Fibroblast of lung (primary cell): ENCODE data around the gene CREB5. TPM values are rescaled to one million over a fixed set of nuclear protein-coding genes. Genes with fewer than 3 reads are reported as not detected.

Source experiments
- DNase-seq, 2 donors: peaks; one replicate each; pipeline versions ENCODE4 v3.0.0 to v3.0.0-alpha.2; 2010; ENCODE audit warnings: low read depth in 2 of 2
- H2AFZ ChIP-seq: 2 replicates; pipeline ENCODE4 v1.5.1; 2012; ENCODE audit warnings: low read length, control low read depth, inconsistent platforms
- H3K27ac ChIP-seq: 2 replicates; pipeline ENCODE4 v1.5.1; 2011; ENCODE audit warnings: low read length, control low read depth; ENCODE audit not compliant: insufficient read depth
- H3K27me3 ChIP-seq: 2 replicates; pipeline ENCODE4 v1.5.1; 2011; ENCODE audit warnings: mild to moderate bottlenecking, low read length; ENCODE audit not compliant: control insufficient read depth, insufficient read depth
- H3K36me3 ChIP-seq: 2 replicates; pipeline ENCODE4 v1.5.1; 2011; ENCODE audit warnings: low read length; ENCODE audit not compliant: control insufficient read depth, insufficient read depth
- H3K4me1 ChIP-seq: 2 replicates; pipeline ENCODE4 v1.5.1; 2011; ENCODE audit warnings: low read length; ENCODE audit not compliant: control insufficient read depth, insufficient read depth; ENCODE audit errors: extremely low read depth
- H3K4me2 ChIP-seq: 2 replicates; pipeline ENCODE4 v1.5.1; 2011; ENCODE audit warnings: low read length, control low read depth; ENCODE audit not compliant: insufficient read depth; ENCODE audit errors: extremely low read depth
- H3K4me3 ChIP-seq, 4 experiments: fragments of 200-600 bp in 1 of 4; sonication (generic) in 1 of 4; replicated peaks in 1 of 4; 2 replicates each; pipeline ENCODE4 v1.5.1; 2011 to 2016; ENCODE audit warnings: low read length in 4 of 4, low read depth in 3 of 4, mild to moderate bottlenecking in 3 of 4, control low read depth in 2 of 4, inconsistent platforms in 1 of 4, mixed read lengths in 1 of 4; ENCODE audit not compliant: insufficient read depth in 1 of 4; ENCODE audit errors: control extremely low read depth in 1 of 4
- H3K79me2 ChIP-seq: 2 replicates; pipeline ENCODE4 v1.5.1; 2012; ENCODE audit warnings: mild to moderate bottlenecking, low read length, inconsistent platforms; ENCODE audit not compliant: control insufficient read depth, insufficient read depth
- H3K9ac ChIP-seq: 2 replicates; pipeline ENCODE4 v1.5.1; 2011; ENCODE audit warnings: mild to moderate bottlenecking, low read length, control low read depth; ENCODE audit not compliant: insufficient read depth
- H3K9me3 ChIP-seq: 2 replicates; pipeline ENCODE4 v1.5.1; 2012; ENCODE audit warnings: low read depth, low read length; ENCODE audit not compliant: control insufficient read depth, insufficient read depth
- H4K20me1 ChIP-seq: 2 replicates; pipeline ENCODE4 v1.5.1; 2011; ENCODE audit warnings: low read length; ENCODE audit not compliant: control insufficient read depth, insufficient read depth; ENCODE audit errors: extremely low read depth
- EZH2 ChIP-seq: IDR thresholded peaks from 2 replicates; pipeline ENCODE4 v1.5.1; 2012; ENCODE audit warnings: low read length, control low read depth, mild to moderate bottlenecking; ENCODE audit errors: missing control alignments
- polyA plus RNA-seq, 2 donors: library from polyadenylated mRNA; depleted of rRNA in 1 of 2; stranded (reverse) in 1 of 2; unstranded in 1 of 2; fragments of >200 nt; gene quantifications; 2 replicates each; pipeline ENCODE4 v1.2.1, GENCODE V29; 2011 to 2012; ENCODE audit warnings: missing spikeins in 1 of 2
- total RNA-seq: library from RNA; depleted of rRNA; stranded (reverse); fragments of >200 nt; gene quantifications from 2 replicates; pipeline ENCODE4 v1.2.1, GENCODE V29; 2014
- TF ChIP-seq, protein P1 (sequence below), 2 donors: IDR thresholded peaks in 1 of 2; conservative IDR thresholded peaks in 1 of 2; 1 replicate in 1 of 2; 2 replicates in 1 of 2; pipeline ENCODE4 v1.5.1; 2011 to 2012; ENCODE audit warnings: low read length in 2 of 2, control low read depth in 1 of 2, inconsistent platforms in 1 of 2, low read depth in 1 of 2, mild to moderate bottlenecking in 1 of 2

The CREB5 gene
- total and polyA plus RNA-seq, 2 donors (not counting 1 experiment from before 2014, with no cell fraction given), result 8.2 to 28.4 TPM

DNA sequence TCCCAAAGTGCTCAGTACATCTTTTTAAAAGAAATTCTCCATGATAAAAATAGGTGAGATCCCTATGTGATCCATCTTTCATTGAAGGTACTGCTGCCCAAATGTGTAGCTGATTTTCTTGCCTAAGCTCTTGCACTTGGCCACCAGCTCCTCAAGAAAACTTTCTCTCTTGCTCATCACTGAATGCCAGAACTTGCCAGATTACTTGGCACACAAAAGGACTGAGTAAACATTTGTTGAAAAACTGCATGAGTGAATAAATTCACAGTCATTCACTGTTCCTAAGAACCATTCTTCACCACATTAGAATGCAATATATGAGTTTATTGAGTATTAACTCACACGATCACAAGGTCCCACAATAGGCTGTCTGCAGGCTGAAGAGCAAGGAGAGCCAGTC lies 445.9 kb downstream of the CREB5 start:
- Histone ChIP-seq H2AFZ (no peak overlapping the region), H3K79me2 (no peaks in the 10 kb centered on the region), H3K4me1 (peaks cover 3% of the 10 kb centered on the region), H3K9ac (no peak overlapping the region), H3K27me3 (no peaks in the 10 kb centered on the region), H4K20me1 (no peaks in the 10 kb centered on the region), H3K36me3 (no peaks in the 10 kb centered on the region), H3K27ac (no peak overlapping the region), H3K4me3 (no peak overlapping the region), H3K9me3 (no peaks in the 10 kb centered on the region), H3K4me2 (no peak overlapping the region)
- TF ChIP-seq, protein P1, sequence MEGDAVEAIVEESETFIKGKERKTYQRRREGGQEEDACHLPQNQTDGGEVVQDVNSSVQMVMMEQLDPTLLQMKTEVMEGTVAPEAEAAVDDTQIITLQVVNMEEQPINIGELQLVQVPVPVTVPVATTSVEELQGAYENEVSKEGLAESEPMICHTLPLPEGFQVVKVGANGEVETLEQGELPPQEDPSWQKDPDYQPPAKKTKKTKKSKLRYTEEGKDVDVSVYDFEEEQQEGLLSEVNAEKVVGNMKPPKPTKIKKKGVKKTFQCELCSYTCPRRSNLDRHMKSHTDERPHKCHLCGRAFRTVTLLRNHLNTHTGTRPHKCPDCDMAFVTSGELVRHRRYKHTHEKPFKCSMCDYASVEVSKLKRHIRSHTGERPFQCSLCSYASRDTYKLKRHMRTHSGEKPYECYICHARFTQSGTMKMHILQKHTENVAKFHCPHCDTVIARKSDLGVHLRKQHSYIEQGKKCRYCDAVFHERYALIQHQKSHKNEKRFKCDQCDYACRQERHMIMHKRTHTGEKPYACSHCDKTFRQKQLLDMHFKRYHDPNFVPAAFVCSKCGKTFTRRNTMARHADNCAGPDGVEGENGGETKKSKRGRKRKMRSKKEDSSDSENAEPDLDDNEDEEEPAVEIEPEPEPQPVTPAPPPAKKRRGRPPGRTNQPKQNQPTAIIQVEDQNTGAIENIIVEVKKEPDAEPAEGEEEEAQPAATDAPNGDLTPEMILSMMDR (conservative IDR thresholded peaks at IDR 0.05 in 1 of 2, IDR thresholded peaks at IDR 0.05 in 1 of 2; ENCODE audit: low read depth in 1 of 2, low read length in 2 of 2), result no peak
- no peak for TF ChIP-seq EZH2
- DNase-seq, result peak; percentile 49 to 87

DNA sequence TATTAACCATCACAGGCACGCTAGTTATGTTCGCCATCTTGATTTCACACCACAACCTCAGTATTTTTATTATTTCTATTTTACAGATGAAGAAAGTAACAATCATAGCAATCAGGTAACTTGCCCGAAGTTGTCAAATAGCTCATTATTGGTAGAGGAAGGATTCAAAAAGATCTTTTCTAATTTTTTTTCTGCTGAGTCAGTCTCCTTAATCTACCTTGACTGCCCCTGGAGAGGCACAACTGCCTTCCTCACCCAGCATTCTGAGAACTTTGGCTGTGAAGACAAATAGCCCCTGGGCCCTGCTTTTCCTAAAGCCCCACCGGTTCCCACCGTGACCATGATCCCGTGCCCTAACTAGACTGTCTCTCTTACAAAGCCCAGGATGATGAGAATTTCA lies 446.6 kb downstream of the CREB5 start:
- DNase-seq, result no peak
- Histone ChIP-seq H3K79me2 (no peaks in the 10 kb centered on the region), H4K20me1 (no peaks in the 10 kb centered on the region), H3K27ac (no peak overlapping the region), H3K4me1 (peaks cover 3% of the 10 kb centered on the region), H3K9ac (no peak overlapping the region), H3K9me3 (no peaks in the 10 kb centered on the region), H3K36me3 (no peaks in the 10 kb centered on the region), H3K4me2 (no peak overlapping the region), H3K4me3 (no peak overlapping the region), H2AFZ (no peak overlapping the region), H3K27me3 (no peaks in the 10 kb centered on the region)
- no peak for TF ChIP-seq EZH2
- TF ChIP-seq, protein P1 (conservative IDR thresholded peaks at IDR 0.05 in 1 of 2, IDR thresholded peaks at IDR 0.05 in 1 of 2; ENCODE audit: low read depth in 1 of 2, low read length in 2 of 2), result no peak

DNA sequence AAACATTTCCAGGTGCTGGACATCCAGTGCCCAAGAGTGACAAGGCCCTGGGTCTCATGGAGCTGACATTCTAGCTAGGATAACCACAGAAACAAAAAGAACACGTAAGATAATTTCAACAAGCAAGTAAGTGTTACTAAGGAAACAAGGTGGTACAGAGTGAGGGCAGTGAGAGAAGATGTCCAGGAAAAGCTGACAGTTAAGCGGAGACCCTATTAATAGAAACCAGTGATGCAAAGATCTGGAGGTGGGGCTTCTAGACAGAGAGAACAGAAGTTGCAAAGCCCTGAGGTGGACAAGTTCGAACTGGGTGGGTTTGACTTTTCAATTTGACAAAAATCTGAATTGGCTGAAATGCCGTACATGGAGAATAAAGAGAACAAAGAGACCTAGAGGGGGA lies 449.5 kb downstream of the CREB5 start:
- Histone ChIP-seq H3K4me1 (no peaks in the 10 kb centered on the region), H2AFZ (no peak overlapping the region), H3K9ac (no peak overlapping the region), H3K4me2 (no peak overlapping the region), H3K9me3 (no peaks in the 10 kb centered on the region), H4K20me1 (no peaks in the 10 kb centered on the region), H3K27ac (no peak overlapping the region), H3K79me2 (no peaks in the 10 kb centered on the region), H3K27me3 (no peaks in the 10 kb centered on the region), H3K4me3 (no peak overlapping the region), H3K36me3 (no peaks in the 10 kb centered on the region)
- DNase-seq, result no peak
- no peak for TF ChIP-seq EZH2
- TF ChIP-seq, protein P1 (conservative IDR thresholded peaks at IDR 0.05 in 1 of 2, IDR thresholded peaks at IDR 0.05 in 1 of 2; ENCODE audit: low read depth in 1 of 2, low read length in 2 of 2), result no peak
